ENCODE data around the gene INF2.

INF2 gene

DNA sequence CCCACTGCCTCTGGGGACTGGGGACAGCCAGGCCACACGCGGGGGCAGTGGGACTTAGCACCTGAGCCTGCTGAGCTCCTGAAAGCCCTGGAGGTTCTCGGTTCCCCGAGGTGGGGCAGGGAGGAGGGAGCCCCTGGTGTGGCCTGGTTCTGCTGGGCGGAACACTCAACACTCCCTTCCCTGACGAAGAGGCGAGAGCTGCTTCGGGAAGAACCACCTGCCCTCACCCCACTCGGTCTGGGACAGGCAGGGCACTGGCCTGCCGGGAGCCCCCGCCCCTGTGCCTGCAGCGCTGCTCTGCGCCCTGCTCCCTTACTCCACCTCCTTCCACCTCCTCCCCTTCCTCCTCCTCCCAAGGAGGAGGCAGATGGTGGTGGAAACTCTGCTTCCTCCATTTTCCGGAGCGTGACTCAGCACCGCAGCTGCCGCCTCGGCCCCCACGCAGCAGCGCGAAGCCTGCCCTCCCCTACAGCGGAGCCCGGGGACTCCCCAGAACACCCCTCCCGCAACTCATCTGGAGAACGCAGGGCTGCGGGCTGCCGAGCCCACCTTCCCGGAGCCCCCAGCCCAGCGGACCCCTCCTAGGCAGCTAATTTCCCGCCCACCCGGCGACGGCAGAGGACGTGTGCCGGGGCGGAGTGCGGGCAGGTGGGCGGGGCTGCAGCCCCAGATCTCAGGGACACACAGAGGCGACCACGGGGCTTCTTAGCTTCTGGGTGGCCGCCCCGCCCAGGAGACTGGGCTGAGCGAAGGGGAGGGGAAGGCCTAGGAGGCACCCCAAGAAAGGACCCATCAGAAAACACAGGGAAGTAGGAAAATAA lies 11.7 kb upstream of the INF2 start:
- peak; percentile 87 for DNase-seq

DNA sequence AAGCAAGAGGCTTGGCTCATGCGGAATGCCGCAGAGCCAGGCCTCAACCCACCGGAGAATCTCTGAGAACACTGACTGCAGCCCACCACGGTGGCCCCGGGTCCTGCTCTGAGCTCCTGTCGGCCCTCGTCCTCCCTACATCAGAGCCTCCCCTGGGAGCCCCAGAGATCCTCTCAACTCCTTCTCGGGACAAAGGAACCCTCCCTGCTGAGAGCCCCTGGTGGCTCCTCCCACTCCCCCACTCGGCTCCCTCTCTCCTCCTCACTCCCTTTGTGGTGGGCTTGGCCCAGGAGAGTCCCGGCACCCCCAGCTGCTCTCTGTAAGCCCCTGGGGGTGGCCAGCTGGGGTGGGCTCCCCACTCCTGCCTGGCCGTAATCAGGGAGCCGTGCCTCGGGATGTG lies 11.1 kb upstream of the INF2 start:
- DNase-seq, result no peak

DNA sequence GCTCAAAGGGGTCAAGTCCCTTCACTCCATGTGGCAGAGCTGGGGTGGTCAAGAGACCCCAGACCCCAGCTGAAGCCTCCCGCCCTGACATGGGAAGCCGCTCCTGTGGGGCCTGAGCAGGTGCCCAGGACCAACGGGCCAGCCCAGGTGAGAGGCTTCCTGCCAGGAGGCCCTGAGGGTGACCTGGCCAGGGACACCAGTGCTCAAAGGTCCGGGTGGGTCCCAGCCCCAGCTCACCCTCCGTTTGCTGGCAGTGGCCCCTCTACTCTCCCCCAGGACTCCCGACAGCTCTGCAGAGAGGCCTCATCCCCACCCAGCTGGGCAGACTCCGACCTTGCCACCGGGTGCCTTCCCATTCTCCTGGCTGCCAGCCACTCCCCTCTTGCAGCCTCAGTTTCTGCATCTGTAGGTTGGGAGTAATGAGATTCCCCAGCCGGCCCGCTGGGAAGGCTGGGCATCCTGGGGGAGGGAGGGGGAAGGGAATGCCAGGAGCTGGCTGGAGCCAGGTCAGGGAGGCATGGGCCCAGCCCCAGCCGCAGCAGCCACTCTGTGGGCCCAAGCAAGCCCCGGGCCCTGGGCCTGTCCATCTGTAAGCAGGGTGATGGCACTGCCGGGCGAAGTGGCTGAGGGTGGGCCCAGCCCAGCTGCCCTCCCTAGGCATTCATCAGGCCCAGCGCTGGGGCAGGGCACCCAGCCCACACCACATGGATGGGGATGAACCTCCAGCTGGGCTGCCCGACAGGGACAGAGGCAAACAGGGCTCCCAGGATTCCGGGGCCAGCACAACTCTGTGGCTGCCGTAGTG lies 10.3 kb upstream of the INF2 start:
- no peak for DNase-seq

DNA sequence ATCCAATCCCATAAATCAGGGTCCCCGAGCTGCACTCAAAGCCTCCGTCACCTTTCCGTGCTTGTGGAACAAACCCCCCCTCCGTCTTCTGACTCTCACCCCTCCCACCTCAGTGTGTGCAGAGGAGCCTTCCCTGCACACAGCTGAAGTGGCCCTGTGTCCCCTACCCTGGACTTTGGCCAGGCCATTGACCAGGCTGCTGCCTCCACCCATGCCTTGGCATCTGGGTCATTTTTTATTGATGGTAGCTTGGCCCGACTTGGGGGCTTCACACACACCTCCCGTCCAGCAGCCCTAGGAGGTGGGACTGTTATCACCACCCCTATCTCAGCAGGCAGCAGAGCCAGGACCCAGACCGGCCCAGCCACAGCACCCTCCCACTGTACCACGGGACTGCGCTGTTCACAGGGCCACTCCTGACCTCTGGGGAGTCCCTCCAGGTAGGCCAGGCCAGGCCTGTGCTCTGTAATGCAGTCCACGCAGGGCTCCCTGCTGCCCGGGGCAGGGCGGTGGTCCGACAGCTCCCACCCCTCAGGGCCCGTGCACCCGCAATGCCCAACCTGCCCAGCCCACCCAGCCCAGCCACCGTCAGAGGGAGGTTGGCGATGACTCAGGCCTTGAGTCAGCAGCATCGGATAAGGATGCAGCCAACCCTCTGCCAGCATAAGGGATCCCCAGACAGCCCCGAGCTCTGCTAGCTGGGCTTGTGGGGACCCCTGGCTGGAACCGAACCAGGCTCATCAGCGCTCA lies 9.2 kb upstream of the INF2 start:
- no peak for DNase-seq

DNA sequence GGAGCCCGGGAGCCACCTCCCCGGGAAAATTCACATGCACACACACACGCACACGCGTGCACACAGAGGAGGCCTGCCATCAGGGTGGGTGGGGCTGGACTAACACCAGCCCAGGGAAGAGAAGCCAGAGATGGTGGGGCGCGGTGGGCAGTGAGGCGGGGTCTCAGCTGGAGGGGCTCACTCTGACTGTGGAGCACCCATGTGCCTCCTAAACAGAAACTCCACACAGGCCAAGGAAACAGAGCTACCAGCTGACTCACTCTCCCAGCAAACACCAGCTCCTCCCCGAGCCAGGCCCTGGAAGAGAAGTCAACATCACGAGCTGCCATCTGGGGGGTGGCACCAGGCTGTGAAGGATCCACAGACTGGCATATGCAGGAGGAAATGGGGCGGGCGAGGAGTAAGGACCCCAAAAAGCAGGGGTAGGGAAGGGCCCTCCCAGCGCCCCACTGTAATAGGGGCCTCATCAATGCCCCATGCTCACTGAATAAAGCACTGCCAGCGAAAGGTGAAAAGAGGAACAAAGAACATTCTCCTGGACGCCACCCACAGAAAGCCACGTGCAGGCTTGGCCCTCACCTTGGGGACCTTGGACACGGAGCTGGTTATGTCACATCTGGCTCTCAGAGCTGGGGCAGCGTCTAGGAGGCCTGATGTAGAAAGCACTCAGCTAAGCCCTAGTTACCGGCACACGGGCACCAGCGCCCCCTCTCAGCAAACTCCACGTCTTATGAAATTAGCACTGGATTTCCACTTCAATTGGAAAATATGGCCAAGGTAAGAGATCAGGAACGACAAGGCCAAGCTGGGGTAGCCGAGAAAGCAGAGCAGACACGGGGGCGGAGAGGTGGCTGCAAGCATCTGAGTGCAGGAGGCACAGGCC lies 8.4 kb upstream of the INF2 start:
- DNase-seq, result no peak

DNA sequence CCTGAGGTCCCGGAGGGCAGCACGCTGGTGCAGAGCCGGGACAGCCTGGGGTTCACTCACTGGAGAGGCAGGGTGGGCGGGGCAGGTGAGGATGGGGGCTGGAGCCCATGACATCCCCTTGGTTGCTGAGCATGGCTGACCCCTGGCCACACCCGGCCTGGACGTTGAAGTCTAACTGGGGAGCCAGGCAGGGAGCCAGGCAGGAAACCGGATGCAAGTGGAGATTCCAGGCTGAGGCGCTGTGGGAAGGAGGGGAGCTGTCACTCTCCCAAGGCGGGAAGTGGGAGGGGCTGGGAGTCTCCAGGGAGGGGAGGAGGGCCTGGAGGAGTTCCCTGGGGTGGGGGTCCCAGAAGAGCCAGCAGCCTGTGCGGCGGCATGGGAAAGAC lies 7.7 kb upstream of the INF2 start:
- DNase-seq, result no peak

DNA sequence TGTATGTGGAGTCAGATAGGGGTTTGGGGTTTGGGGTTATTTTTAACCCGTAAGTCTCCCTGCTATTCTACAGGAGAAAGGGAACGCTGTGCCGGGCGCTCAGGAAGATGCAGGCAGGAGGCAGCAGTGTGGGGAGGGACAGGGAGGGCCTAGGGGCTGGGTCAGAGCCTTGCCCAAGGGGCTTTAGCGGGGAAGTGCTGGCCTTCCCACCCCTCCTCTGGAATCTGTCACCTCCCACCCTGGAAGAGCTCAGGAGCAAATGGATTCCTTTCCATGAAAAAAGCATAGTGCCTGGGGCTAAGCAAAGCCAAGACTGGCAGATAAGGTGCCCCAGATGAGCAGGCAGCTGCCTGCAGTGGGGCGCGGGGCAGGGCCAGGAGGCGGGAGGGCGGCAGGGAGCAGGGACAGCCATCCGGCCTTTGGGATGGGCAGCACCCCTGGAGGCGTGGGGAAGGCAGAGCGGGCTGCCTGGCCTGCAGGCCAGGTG lies 7.3 kb upstream of the INF2 start:
- no peak for DNase-seq

DNA sequence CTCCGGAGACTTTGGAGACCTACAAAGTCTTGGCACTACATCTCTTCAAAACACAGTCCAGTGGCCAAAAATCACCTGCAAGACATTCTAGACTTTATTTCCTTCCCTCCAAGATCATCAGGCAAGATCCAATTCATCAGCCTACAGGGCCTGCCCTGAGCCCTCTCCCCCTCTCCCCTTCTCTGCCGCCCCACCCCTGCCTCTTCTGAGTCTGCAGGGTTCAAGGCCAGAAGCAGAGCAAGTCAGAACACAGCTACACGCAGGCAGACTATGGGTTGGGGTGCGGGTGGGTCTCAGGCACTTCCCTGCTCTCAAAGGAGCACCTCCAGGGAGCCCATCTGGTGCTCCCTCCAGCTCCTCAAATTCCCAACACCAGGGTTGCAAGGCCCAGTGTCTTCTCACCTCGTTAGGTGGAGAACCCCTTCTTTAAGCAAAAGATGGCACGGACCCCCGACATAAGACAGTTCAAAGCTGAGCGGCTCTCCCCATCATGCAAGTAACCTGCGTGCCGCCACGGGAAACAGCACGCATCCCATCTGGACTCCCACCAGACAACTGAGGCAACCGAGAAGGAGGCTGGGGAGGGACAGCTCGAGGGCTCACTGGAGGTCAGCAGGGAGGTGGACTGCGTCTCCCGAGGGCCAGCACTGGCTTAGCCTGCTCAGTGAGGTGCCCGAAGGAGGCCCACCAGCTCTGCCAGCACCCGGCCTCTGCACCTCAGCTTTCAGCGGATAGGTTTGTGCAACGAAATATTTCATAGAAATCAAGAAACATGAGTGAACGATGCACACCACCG lies 5.6 kb upstream of the INF2 start:
- DNase-seq, result no peak

DNA sequence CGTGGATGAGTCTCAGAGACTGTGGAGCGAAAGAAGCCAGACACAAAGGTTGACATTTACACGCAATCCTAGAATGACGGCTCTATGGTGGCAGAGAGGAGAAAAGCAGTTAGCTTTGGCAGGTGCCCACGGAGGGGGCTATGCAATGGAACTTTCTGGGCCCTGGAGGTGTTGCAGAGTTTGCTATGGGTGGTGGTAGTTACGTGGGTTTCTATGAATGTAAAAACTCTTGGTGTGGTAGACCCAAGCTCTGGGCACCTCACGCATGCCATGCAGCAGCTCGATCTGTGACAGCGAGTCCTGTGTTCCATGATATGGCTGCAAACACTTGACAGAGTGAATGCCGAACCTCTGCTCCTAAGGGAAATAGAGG lies 5.0 kb upstream of the INF2 start:
- no peak for DNase-seq

DNA sequence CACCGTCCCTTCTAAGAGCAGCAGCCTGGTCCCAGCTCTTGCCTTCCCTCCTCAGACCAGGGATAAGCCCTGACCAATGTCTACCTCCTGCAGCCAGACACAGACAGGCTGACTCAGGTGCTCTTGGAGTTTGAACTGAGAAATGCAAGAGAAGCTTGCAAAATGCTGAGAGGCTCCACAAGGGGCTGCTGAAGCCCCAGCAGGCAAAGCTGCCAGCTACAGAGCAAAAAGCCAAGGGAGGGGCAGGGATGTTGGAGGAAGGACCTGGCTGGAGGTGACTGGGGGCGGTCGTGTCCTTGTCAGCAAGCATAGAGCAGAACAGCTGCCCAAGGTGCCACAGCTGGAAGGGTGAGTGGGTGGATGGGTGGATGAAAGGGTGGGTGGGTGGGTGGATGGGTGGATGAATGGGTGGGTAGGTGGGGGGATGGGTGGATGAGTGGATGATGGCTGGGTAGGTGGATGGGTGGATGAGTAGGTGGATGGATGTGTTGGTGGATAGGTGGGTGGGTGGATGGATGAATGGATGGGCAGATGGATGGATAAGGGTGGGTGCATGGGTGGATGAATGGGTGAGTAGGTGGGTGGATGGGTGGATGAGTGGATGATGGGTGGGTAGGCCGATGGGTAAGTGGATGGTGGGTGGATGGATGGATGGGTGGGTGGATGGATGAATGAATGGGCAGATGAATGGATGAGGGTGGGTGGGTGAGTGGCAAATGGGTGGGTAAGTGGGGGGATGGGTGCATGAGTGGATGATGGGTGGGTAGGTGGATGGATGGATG lies 4.0 kb upstream of the INF2 start:
- no peak for DNase-seq

DNA sequence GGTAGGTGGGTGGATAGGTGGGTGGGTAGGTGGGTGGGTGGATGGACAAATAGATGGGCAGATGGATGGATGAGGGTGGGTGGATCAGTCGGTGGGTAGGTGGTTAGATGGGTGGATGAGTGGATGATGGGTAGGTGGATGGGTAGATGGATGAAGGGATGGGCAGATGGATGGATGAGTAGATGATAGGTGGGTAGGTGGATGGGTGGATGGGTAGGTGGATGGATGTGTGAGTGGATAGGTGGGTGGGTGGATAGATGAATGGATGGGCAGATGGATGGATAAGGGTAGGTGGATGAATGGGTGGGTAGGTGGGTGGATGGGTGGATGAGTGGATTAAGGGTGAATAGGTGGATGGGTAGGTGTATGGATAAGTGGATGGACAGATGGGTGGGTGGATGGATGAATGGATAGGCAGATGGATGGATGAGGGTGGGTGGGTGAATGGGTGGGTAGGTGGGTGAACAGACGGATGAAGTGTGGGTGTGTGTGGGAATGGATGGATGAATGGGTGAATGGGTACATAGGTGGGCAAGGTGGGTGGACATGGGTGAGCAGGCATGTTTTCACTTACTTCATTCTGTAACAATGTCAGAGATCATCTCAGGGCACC lies 3.3 kb upstream of the INF2 start:
- DNase-seq, result no peak

DNA sequence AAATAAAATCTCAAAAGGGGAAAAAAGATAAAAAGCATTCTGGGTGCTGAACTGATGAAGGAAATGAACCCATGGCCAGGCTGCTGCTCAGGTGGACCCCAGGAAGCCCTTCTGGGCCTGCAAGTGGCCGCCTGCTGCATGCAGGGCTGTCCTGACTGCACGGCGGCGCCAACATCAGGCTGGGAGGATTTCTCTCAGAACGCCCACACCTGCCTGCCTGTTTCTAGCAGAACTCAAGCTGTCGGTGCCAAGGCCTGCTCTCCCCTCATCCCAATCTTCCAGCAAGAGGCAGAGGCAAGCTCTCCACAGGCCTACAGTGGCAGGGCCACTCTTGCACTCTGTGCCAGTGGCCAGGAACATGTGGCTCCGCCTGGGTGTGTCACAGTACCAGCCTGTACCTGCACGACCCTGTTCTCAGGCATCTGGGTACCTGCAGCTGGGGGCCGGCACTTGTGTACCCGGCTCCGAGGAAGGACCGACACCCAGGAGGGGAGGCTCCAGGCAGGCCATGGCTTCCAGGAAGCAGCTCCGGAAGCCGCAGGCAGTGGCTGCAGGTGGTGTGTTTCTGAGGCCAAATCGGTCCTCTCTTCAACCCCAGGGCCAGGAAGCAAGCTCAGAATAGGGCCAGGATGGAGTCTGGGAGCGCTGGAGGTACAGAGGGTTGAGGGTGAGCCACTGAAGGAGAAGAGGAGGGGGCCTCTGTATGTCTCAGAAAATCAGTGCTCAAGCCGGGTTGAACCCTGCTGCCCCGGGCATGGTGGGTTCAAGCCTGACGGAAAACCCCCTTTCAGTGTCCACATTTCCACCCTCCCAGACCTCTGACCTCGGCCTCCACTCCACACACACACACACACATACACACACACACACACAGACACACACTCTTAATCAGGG lies 2.5 kb upstream of the INF2 start:
- DNase-seq, result no peak

DNA sequence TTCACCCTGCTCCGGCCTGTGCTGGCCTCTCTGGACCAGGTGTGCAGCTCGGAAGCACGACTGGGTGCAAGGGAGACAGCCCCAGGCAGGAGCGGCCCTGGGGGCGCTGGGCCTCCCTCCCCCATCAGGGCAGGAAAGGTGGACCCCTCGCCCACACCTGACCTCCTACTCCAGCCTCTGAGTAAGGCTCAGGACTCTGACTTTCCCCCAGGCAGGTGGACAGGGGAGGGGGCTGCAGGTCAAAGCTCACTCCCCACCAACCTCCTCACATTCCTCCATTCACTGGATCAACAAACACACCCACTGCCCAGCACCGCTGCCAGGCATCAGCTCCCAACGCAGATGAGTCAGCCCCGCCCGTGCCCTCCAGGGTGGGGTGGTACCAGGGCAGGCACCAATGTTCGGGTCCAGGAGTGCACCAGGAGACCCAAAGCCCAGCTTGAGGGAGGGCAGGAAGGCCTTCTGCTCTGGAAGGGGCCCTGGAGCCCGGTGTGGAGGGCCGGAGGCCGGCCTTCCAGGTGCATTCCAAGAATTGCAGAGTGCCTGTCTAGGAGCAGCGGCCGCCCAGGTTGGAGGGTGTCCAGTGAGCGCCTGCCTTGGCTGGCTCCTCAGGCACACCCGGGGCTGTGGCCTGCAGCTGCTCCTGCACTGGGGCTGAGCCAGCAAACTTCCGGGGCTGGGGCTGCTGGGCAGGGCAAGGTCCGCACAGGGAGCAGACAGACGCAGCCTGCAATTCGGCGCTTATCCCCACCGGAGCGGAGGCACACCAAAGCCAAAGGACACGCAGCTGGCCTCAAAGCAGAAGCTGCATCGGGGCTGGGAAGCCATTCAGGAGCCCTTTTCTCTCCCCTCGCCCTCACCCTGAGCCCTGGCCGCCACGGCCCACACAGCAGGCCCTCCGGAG lies 1.6 kb upstream of the INF2 start:
- DNase-seq, result no peak

DNA sequence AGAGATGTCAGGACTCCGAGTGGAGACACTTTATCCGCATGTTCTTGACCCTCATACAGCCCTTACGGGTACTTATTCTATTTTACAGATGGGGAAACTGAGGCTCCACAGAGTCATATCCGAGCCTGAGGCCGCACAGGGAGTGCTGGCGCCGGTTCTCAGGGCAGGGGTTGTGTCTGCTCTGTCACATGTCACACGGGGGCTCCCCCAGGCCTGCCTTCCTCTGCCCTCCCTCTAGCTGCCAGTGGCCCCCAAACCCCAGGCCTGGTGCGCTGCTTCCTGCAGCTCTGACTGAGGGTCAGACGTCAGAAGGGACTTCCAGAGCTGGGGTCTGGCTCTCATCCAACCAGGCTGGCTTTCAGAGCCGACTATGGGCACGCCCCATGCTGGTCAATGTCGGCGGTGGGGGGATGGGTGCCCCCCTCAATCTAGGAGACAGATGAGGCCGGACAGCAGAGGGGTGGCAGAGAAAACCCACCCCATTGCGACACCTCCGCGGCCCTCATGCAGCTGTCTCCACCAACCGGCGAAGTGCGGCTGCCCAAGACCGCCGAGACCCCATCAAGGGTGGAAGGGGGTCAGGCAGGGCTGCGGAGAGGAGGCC lies 811 bp upstream of the INF2 start:
- DNase-seq, result no peak

DNA sequence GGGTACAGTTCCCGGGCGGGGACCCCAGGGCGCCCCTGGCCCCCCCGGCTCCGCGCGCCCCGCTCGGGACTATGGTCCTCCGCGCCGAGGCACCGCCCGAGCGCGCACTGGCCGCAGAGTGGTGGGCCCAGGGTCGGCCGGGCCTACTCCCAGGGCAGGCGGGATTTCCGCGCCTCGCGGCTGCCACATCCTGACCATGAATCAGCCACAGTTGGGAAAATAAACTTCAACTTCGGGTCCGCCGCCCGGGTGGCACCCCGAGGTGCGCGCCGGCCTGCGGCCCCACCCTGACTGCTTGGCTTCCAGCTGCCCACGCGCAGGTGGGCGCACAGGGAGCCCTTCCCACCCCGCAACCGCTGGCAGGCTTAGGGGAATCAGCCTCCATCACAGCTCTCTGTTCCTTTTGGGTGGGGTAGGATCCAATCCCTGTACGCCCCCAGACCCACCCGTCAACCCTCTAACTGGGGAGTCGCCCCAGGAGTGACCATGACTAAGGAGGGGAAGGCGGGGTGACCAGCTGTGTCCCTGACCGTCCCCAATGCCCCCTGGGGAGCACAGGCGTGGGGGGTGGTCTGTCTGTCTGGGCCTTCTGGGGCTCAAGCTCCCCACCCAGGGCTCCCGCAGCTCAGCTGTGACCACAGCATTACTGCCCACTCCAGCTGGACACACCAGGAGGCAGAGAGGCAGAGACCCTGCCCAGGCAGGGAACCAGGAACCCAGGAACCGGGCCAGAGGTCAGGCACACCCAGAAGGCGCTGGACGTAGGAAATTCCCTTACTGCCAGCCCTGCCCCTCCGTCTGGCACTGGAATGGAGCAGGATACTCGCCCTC lies 678 bp downstream of the INF2 start:
- no peak for DNase-seq

DNA sequence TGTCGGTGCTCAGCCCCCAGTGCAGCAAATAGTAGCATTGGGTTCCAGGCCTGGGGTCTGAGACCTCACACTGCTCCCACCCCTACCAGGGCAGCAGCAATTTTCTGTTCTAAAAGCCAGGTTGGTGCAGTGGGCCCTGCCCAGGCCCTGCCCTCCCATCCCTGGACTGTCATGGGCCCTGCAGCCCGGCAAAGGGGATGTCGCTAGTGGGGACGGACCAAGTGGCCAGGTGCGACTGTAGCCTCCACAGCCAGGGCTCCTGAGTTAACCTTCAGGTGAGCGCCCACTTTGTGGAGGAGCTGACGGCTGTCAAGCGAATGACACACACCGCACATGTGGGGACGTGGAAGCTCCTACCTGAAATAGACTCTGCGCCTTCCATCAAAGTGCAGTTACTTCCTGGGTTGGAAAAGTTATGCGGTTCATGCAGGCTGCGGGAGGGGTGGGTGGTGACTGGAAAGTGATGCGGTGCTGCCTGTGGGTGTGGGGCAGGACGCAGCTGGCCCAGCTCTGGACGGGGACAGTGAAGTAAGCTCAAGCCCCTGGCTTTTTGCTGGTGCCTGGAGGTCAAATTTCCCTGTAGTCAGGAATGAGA lies 1.5 kb downstream of the INF2 start:
- DNase-seq, result no peak
